ENCODE results near the gene KIAA1328. TPM values are rescaled to one million over a fixed set of nuclear protein-coding genes. Genes with fewer than 3 reads are reported as not detected.

Gene KIAA1328
- total RNA-seq, 4 donors from 2014 or later, result 2.3 to 18.7 (median 5.8) TPM

DNA sequence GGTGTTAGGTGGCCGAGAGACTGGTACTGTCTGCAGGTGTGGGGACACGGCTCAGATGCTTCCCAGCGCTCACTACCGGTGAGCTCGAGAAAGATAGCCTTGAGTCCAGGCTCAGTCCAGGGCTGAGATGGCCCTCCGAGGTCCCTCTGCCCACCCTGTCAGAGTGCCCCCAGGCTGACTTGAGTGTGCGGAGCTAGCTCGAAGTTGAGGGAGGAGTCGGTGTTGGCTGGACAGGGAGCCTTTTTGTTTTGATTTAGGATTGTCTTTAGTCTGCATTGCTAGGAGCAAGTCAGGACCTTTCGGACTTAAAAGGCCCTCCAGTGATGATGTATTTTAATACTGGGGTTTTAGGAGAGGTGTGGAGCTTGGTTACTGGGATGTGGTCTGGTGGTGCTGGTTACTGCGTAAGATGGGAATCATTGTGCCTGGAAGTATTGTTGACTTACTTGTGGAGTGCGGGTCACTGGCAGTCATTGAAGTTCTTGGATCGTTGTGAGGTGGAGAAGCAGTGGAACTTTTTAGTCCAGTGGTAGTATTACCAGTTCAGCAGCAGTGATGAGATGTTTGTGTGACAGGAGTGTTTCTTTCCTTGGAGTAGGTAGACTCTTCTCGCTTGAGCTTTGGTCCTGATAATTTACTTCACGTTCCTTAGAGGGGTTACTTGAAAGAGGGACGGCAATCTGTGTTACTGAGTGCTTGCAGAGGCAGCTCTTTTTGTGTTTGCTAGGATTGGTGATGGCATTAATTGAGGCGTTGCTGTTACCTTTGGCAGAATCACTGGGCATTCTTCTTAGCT, 633 bp downstream of the KIAA1328 start:
- intact Hi-C loops (cut with DNase I), result no loop called here
- peak overlapping the region; percentile 85 to 92 (median 90) for H3K27ac ChIP-seq
- WGBS, 2 donors, result 9 to 19% methylated on average over 8 to 9 of the region's 17 CpGs
- no peak for TF ChIP-seq POLR2A (IDR thresholded peaks at IDR 0.05)
- TF ChIP-seq, protein P1, sequence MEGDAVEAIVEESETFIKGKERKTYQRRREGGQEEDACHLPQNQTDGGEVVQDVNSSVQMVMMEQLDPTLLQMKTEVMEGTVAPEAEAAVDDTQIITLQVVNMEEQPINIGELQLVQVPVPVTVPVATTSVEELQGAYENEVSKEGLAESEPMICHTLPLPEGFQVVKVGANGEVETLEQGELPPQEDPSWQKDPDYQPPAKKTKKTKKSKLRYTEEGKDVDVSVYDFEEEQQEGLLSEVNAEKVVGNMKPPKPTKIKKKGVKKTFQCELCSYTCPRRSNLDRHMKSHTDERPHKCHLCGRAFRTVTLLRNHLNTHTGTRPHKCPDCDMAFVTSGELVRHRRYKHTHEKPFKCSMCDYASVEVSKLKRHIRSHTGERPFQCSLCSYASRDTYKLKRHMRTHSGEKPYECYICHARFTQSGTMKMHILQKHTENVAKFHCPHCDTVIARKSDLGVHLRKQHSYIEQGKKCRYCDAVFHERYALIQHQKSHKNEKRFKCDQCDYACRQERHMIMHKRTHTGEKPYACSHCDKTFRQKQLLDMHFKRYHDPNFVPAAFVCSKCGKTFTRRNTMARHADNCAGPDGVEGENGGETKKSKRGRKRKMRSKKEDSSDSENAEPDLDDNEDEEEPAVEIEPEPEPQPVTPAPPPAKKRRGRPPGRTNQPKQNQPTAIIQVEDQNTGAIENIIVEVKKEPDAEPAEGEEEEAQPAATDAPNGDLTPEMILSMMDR (IDR thresholded peaks at IDR 0.05), result no peak
- H3K4me3 ChIP-seq, result peak overlapping the region; percentile 80 to 94 (median 92)
- H3K27me3 ChIP-seq, result no peaks in the 10 kb centered on the region
- no peaks in the 10 kb centered on the region for H3K9me3 ChIP-seq
- DNase-seq, result peak; percentile 40
- no peaks in the 10 kb centered on the region for H3K36me3 ChIP-seq
- H3K4me1 ChIP-seq, result peaks cover 0 to 27% (median 10%) of the 10 kb centered on the region in 3 donors

- Histone ChIP-seq H3K4me3 (peak overlapping the region; percentile 80 to 94 (median 92)), H3K27ac (peak overlapping the region in 2 of 4 donors; percentile 91 to 92)
Observed at GRCh38 chr18:36830158-36830495, 1.2 kb downstream of the KIAA1328 start.

DNA sequence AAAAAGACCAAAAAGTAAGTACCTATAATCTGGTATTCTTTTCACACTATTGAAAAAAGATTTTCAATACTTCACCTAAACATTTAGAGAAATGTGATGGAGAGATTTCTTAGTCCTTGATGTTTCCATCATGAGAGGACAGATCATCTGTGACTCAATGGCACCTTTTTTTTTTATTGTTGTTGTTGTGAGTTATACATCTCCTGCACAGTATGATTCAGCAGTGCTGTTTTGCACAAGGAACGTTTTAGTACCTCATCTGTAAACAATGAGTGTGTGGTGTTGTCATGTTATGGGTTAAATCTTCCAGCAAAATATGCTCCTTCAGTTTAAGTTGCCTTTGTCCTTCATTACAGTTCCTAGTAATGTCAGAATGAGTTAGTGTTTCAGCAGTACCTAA, 2.2 kb downstream of the KIAA1328 start:
- Histone ChIP-seq H3K4me1 (peaks cover 0 to 27% (median 10%) of the 10 kb centered on the region in 3 donors), H3K27ac (no peak overlapping the region), H3K9me3 (no peaks in the 10 kb centered on the region), H3K4me3 (no peak overlapping the region), H3K36me3 (peaks cover 0 to 12% (median 0%) of the 10 kb centered on the region in 3 donors), H3K27me3 (no peaks in the 10 kb centered on the region)
- WGBS, 2 donors, result 0 to 4% methylated on average over 1 of the region's 1 CpG
- intact Hi-C loops (cut with DNase I), result no loop called here
- TF ChIP-seq POLR2A (IDR thresholded peaks at IDR 0.05), result no peak
- TF ChIP-seq, protein P1 (IDR thresholded peaks at IDR 0.05), result no peak
- no peak for DNase-seq

More at GRCh38 chr18:36830158-36830495, 1.2 kb downstream of the KIAA1328 start:
- intact Hi-C loops (cut with DNase I), result no loop called here
- Histone ChIP-seq H3K36me3 (peaks cover 0 to 2% (median 0%) of the 10 kb centered on the region in 3 donors), H3K27me3 (no peaks in the 10 kb centered on the region), H3K9me3 (no peaks in the 10 kb centered on the region), H3K4me1 (peaks cover 0 to 27% (median 10%) of the 10 kb centered on the region in 3 donors)
- 22 to 38% methylated on average over 1 of the region's 1 CpG for WGBS, 2 donors
- no peak for DNase-seq
- TF ChIP-seq, protein P1 (IDR thresholded peaks at IDR 0.05), result no peak
- TF ChIP-seq POLR2A (IDR thresholded peaks at IDR 0.05), result no peak

- 95 to 100% methylated on average over 2 of the region's 2 CpGs for WGBS, 2 donors
- peaks cover 0 to 32% (median 0%) of the 10 kb centered on the region in 3 donors for H3K36me3 ChIP-seq
- H3K9me3 ChIP-seq, result no peaks in the 10 kb centered on the region
- no peak for TF ChIP-seq POLR2A (IDR thresholded peaks at IDR 0.05)
- TF ChIP-seq, protein P1 (IDR thresholded peaks at IDR 0.05), result no peak
- no peaks in the 10 kb centered on the region for H3K27me3 ChIP-seq
- intact Hi-C loops (cut with DNase I), result no loop called here
- no peak for DNase-seq
- H3K4me1 ChIP-seq, result peaks cover 0 to 14% (median 3%) of the 10 kb centered on the region in 3 donors
- no peak overlapping the region for H3K4me3 ChIP-seq
- no peak overlapping the region for H3K27ac ChIP-seq
Observed at GRCh38 chr18:36833120-36833519, 4.2 kb downstream of the KIAA1328 start.

DNA sequence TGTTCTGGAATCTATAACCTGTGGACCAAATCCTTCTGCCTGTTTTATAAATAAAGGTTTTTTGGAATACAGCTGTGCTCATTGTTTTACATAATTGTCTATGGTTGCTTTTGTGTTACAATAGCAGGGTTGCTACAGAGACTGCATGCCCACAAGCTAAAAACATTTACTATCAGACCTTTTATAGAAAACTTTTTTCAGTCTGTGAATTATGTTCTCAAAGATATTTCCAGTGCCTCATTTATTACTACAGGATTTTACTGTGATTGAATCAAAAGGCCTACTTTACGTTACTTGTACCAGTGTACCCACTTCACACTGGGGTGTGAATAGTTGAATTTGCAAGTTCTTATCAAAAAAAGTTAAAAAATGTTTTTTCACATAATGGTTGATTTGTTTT, 7.0 kb downstream of the KIAA1328 start:
- TF ChIP-seq, protein P1 (IDR thresholded peaks at IDR 0.05), result no peak
- no peak for TF ChIP-seq POLR2A (IDR thresholded peaks at IDR 0.05)
- Histone ChIP-seq H3K27ac (no peak overlapping the region), H3K4me1 (no peaks in the 10 kb centered on the region), H3K36me3 (peaks cover 0 to 54% (median 0%) of the 10 kb centered on the region in 3 donors), H3K4me3 (no peak overlapping the region), H3K27me3 (no peaks in the 10 kb centered on the region), H3K9me3 (no peaks in the 10 kb centered on the region)
- 78 to 94% methylated on average over 1 of the region's 1 CpG for WGBS, 2 donors
- intact Hi-C loops (cut with DNase I), result no loop called here
- no peak for DNase-seq

All from esophagus squamous epithelium (tissue), 5 donors.